Heart left ventricle (tissue), 13 donors: ENCODE results near the gene CDH13.

ENCODE experiments used
- POLR2A ChIP-seq, 2 donors: fragments of 450-650 bp; IDR thresholded peaks; one replicate each; pipeline ENCODE4 v1.6.1; 2017; ENCODE audit warnings: antibody characterized with exemption in 2 of 2, mild to moderate bottlenecking in 2 of 2, moderate library complexity in 2 of 2
- TF ChIP-seq, protein P1 (sequence below), 12 donors: fragments of 200-600 bp; sonication (generic) in 4 of 12; IDR thresholded peaks; one replicate each; pipeline versions ENCODE4 v1.5.0 to v1.8.0; 2018 to 2022; ENCODE audit warnings: antibody characterized with exemption in 12 of 12, mild to moderate bottlenecking in 5 of 12
- donor health status: ischemic (EF 13 %, LVEDD 7.1; RV severe dilation, severe dysfunction).
- donor health status: DM: no; HTN: yes; CAD: no.
- donor health status: DM: no; HTN: no; CAD: no.
- donor health status: ischemic (EF 25% LVEDD 6.9; RV normal size, moderate dysfunction).
- donor health status: ischemic (EF 25% LVEDD 5.7; RV mildly dilated, moderate dysfunction).
- donor health status: ischemic (EF 35%, LVEDD 5.7; RV mildly dilated, moderate dysfunction).
- donor health status: nonischemic (EF 11% LVEDD 7.7; RV severe dilation, severe dysfunction).
- donor health status: DM: yes; HTN: yes; CAD: no.
- donor health status: PGD.
- donor health status: ischemic (EF 29% LVEDD 5.4; RV normal size, mild dysfunction).
- donor health status: nonischemic (EF 23%, LVEDD 6.1; RV moderate dilation, normal function).

DNA sequence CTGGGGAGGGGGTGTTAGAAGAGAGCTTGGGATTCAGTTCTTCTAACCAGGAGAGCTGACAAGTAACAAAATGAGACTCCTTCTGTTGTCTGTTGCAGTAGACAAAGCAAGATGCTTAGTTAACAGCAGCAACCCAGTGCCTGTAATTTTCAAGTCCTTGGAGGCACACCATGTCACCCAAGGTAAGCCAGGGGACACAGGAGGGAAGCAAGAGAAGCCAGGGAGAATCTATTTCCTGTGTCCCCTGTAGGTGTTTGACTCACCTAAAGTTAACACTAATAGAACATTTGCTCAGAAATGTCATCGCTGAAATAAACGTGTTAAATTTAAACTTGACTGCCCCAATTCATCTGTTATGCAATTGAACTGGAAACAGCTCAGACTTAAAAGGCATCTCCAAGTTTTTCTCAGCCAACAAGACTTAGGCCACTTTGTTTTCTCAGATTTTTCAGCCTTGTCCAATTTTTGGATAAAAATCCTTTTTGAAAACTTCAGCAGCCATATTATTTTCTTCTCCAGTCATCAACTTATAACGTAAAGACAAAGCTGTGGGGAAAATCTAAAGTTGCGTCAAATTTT is 257.6 kb downstream of the CDH13 start:
- no peak for TF ChIP-seq POLR2A (IDR thresholded peaks at IDR 0.05)
- TF ChIP-seq, protein P1, sequence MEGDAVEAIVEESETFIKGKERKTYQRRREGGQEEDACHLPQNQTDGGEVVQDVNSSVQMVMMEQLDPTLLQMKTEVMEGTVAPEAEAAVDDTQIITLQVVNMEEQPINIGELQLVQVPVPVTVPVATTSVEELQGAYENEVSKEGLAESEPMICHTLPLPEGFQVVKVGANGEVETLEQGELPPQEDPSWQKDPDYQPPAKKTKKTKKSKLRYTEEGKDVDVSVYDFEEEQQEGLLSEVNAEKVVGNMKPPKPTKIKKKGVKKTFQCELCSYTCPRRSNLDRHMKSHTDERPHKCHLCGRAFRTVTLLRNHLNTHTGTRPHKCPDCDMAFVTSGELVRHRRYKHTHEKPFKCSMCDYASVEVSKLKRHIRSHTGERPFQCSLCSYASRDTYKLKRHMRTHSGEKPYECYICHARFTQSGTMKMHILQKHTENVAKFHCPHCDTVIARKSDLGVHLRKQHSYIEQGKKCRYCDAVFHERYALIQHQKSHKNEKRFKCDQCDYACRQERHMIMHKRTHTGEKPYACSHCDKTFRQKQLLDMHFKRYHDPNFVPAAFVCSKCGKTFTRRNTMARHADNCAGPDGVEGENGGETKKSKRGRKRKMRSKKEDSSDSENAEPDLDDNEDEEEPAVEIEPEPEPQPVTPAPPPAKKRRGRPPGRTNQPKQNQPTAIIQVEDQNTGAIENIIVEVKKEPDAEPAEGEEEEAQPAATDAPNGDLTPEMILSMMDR (IDR thresholded peaks at IDR 0.05) = no peak
